Measurements from ENCODE around the gene VSIG8. TPM values are rescaled to one million over a fixed set of nuclear protein-coding genes. Genes with fewer than 3 reads are reported as not detected.

The VSIG8 gene
- total RNA-seq, 1 donor from 2014 or later, result not detected

DNA sequence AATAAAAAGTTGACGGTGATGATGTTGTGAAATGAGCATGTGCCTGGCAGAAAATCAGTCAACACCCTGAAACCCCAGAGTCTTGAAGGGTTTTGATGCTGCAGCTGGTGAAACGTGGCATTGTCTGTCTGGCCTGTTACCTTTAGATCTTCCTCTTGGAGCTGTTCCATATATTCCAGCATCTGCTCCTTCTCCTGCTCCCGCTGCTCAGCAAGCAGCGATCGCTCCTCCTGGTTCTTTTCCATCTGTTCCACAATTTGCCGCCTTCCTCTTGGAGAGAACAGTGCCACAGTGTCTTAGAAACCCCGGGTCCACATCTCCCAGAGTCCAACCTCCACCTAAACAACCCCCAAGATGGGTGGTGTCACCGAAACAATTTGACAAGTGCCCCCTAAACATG lies 21.8 kb upstream of the VSIG8 start:
- intact Hi-C loops (cut with micrococcal nuclease), result no loop called here

DNA sequence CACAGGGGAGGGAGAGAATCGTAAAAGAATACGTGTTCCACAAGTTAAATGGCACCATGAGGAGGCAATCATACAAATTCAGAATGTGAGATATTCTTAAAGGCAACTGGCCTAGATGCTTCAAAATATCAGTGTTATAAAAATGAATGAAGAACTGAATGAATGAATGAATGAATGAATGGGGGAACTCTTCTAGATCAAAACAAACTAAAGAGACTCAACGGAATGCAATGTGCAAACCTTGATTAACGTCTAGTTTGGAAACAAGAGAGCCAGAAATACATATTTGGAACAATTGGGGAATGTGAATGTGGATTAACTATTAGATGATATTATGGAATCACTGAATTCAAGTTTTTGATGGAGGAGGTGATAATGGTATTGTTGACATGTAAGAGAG lies 20.7 kb upstream of the VSIG8 start:
- intact Hi-C loops (cut with micrococcal nuclease), result no loop called here

DNA sequence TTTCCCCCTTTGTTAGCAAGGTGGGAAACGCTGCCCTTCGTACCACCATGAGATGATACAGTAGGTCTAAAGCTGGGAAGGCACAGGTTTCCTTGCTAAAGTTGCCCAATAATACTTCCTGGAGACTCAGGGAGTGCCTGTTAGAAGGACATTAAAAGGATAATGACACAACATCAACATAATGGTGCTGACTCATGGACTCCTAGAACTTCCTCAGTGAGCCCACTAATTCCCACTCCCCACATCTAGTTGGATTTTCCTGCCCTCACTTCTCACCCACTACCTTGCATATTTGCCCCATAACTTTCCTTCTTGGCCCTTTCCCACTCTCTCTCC lies 20.0 kb upstream of the VSIG8 start:
- intact Hi-C loops (cut with micrococcal nuclease), result no loop called here

GRCh38 chr1:159881622-159882526 lies 19.4 kb upstream of the VSIG8 start:
- intact Hi-C loops (cut with micrococcal nuclease), result no loop called here

DNA sequence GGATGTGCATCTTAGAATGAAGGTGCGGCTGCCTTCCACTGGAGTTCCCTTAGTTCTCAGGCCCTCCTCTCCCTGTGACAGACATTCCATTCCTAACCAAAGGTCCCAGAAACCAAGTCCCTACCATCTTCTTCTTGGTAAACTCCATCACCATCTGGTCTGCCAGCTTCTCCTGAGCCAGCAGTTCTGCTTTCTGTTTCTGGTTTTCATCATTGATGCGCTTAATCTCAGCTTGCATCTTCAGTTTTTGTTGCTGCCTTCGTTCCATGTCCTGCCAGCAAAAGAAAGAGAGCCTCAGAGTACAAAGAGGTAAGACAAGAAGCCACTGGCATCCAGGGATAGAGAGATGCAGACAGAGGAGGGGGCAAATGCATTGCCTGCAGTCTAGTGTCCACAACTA lies 18.0 kb upstream of the VSIG8 start:
- intact Hi-C loops (cut with micrococcal nuclease), result no loop called here

GRCh38 chr1:159879977-159880376 lies 17.5 kb upstream of the VSIG8 start:
- intact Hi-C loops (cut with micrococcal nuclease), result no loop called here

- intact Hi-C loops (cut with micrococcal nuclease), result no loop called here
Observed at GRCh38 chr1:159879136-159879535, 16.7 kb upstream of the VSIG8 start.

DNA sequence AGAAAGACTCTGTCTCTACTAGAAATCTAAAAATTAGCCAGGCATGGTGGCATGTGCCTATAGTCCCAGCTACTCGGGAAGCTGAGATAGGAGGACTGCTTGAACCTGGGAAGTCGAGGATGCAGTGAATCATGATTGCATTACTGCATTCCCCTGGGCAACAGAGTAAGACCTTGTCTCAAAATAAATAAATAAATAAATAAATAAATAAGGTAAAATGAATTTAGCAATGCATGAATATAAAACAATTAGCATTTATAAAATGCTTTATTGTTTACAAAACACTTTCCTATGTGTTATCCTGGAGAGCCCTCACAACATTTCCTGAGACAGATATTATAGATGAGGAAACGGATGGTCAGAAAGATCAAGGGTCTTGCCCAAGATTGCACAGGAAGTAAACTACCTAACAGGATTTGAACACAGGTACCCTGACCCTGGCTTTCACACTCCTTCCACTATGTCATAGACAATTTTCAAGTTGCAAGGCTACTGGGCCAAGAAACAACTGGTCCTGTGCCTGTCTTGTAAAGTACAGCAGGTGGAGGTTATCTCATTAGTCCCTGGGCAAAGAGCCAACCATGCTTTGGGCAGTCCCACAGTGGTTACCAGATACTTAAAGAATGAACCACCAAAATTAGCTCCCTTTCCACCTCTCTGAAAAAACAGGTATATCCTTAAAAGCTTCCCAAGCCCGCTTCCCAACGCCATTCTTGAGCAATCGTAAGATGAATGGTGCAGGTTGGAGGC lies 15.4 kb upstream of the VSIG8 start:
- intact Hi-C loops (cut with micrococcal nuclease), result no loop called here

- intact Hi-C loops (cut with micrococcal nuclease), result no loop called here
Observed at GRCh38 chr1:159873530-159874143, 11.2 kb upstream of the VSIG8 start.

DNA sequence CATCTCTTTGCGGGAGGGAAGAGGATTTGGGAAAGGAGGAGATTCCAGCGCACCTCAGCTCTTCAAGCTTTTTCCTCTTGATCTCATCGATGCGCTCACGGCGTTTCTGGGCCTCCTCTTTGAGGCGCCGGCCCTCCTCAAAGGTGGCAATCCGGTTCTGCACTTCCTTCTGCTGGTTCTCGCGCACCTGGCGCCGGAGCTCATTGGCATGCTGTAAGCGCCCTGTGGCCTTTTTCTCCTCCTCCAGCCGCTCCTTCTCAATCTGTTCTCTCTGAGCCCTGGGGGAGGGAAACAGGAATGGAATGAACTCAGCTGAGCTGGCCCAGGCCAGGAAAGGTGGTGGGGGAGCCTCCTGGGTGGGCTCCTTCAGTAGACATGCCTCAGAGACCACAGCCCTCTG lies 10.4 kb upstream of the VSIG8 start:
- intact Hi-C loops (cut with micrococcal nuclease), result no loop called here

DNA sequence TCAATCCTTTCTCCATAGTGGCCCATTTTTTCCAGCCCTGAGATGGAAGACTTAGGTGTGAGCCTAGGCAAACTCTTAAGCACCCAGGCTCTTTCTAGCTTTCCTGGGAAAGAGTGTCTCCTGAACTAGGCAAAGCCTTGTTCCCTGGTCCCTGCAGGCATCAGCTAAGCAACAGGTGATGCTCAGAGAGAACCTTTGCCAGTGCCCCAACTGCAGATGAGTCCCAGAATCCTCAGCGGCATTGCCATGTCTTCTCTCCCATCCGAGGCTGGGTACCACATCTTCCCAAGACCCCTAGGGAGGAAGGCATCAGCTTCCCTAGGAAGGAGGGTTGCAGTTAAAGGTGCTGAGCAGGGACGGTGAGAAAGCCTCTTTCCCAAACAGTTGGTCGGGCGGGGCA lies 8.2 kb upstream of the VSIG8 start:
- intact Hi-C loops (cut with micrococcal nuclease), result no loop called here

- intact Hi-C loops (cut with micrococcal nuclease), result no loop called here
Observed at GRCh38 chr1:159869607-159870006, 7.2 kb upstream of the VSIG8 start.

GRCh38 chr1:159869173-159869572 lies 6.7 kb upstream of the VSIG8 start:
- intact Hi-C loops (cut with micrococcal nuclease), result no loop called here

DNA sequence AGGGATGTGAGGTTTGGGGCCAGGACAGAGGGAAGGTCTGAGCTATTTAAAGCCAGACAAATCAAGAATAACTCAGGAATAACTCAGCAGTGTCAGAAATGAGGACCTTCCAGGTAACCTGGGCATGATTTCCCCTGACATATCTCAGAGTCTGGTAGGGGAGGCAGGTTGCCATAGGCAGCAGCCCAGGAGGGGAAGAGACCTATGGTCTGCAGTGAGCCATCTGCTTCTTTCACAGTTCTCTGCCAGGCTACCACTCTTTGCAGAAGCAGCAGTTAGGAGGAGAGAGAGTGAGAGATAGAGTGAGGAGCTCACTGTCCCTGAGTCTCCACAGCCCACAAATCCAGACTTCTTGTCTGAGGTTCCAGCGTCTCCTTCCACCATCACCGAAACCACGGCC lies 6.3 kb upstream of the VSIG8 start:
- intact Hi-C loops (cut with micrococcal nuclease), result no loop called here

GRCh38 chr1:159867664-159868026 lies 5.2 kb upstream of the VSIG8 start:
- intact Hi-C loops (cut with micrococcal nuclease), result no loop called here

DNA sequence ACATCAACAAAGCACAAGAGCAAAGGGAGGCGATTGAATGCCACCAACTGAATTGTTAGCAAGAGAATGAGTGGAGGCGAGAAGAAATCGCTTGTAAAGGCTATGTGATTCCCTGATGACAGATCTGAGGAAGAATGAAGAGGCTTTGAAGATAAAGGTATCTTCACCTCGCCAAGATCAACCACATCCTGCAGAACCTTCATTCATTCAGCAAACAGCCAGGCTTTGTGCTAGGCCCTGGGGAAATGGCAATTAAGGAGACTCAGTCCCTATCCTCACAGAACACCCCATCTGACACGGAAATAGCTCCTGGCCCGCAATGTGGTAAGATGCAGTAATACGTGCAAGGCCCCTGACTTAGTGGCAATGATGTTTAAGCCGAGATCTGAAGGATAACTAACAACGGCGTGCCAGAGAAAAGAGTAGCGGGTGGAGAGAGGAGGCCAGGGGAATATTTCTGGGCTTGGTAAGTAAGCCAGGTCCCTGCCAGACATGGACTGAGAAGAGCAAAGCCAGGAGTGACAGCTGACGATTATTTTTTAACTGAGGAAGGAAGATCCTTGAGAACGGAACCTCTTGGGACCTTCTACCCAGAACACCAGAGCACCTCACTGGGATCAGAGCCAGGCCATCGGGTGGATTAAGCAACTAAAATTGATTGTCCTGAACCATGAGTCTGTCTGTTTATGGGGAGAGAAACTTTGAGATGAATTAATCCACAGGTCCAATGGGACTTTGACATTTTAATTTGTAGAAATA lies 4.6 kb upstream of the VSIG8 start:
- intact Hi-C loops (cut with micrococcal nuclease), result no loop called here

DNA sequence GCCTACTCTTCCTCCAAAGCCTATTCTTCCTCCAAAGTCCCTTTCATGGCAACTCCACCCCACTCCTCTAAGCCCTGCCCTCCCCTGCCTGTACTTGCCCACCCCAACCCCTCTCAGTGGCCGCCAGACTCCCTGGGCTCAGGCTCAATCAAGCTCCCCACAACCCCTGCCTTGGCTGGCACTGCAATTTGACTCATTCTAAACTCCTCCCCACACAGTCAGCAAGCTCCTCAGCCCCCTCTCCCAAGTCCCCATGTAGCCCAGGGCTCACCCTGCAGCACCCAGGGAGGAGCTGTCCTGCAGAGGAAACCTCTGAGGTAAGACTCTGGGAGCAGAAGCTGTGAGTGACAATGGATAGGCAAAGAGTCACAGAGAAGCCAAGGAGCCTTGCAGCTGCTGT lies 3.6 kb upstream of the VSIG8 start:
- intact Hi-C loops (cut with micrococcal nuclease), result no loop called here

- intact Hi-C loops (cut with micrococcal nuclease), result no loop called here
Observed at GRCh38 chr1:159864262-159864661, 1.8 kb upstream of the VSIG8 start.

GRCh38 chr1:159862031-159862430 lies 426 bp downstream of the VSIG8 start:
- intact Hi-C loops (cut with micrococcal nuclease), result no loop called here

GRCh38 chr1:159861218-159861617 lies 1.2 kb downstream of the VSIG8 start:
- intact Hi-C loops (cut with micrococcal nuclease), result no loop called here

DNA sequence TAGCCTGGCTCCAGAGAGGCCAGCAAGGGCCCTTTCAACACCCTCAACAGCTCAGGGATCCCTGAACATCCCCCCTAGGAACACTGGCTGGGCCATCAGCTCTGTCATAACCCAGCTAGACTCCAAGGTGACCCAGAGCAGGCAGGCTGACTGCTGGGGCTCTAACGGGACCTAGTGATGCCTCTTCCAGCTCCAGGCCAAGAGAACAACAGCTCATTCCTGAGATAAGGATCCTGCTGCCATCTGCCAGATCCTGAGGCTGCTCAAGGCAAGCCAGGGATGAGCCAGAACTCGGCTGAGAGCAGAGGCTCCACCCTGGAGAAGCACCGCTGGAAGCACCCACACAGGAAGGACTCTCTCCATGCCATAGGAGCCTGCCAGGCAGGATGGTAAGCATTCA lies 2.0 kb downstream of the VSIG8 start:
- intact Hi-C loops (cut with micrococcal nuclease), result no loop called here

All from T-helper 1 cell treated with Interleukin-12 subunit alpha and Interleukin-12 subunit beta and Interleukin-4 antibody, amounts not matched to agents 30 ng/mL and 1 ng/mL, for 36 hours (primary cell).